SW480 (cell line): ENCODE data around the gene TRABD2B.

Source experiments
- DNase-seq: peaks from one replicate; pipeline ENCODE4 v3.0.0-alpha.2; 2016; ENCODE audit warnings: low spot score

TRABD2B gene

DNA sequence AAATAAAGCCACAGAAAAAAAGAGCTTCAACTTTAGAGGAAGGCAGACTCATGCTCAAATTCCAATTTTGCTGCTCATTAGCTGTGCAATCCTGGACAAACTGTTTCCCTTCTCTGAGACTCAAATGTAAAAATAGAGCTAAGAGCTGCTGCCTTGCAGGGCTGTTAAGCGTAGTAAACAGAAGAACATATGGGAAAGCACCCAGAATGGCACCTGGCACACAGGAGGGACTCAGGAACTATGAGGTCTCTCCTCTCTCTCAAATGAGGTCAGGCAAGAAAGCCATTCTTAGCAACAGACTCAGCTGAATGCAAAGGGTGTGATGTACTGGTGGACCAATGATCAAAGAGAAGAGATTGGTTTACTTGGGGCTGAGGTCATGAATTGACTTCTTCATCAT lies 61.3 kb downstream of the TRABD2B start:
- no peak for DNase-seq

DNA sequence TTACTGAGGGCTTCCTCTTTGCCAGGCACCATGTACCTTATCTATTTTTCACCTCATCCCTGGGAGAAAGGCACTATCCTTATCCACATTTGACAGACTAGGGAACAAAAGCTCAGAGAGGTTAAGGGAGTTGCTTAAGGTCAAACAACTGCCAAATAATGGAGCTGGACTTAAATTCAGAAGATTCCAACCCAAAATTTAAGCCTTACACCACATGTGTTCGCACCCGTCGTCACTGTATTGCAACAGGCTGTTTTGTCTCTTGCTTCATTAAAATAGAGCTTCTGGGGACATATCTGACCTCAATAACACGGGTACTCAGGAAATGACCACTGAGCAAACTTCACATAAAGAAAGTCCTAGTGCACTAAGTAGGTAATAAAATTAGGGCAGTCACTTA lies 62.0 kb downstream of the TRABD2B start:
- no peak for DNase-seq

DNA sequence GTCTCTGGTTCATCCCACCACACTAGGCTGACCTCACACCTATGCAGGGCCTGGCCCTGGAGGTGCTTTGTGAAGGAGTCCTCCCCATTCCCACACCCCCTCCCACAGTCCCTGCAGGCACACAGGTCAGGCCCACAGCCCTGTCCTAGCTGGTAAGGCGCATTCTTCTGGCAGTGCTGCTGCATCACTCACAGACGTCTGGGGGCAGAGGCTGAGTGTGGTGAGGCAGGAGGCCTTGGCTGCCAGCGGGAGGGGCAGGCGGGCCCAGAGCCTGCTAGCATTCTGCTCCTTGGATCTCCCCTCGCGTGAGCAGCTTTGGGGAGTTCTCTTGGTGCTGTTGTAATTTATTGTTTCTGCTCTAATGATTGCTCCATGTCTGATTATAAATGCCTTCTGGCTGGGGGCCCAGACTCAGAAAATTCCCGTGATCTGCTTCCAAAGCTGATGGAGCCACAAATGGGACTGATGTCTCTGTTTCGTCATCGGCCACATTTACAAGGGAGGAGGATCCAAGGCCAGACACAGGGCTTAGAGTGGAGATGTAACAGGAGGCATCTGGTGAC lies 62.9 kb downstream of the TRABD2B start:
- DNase-seq = no peak

DNA sequence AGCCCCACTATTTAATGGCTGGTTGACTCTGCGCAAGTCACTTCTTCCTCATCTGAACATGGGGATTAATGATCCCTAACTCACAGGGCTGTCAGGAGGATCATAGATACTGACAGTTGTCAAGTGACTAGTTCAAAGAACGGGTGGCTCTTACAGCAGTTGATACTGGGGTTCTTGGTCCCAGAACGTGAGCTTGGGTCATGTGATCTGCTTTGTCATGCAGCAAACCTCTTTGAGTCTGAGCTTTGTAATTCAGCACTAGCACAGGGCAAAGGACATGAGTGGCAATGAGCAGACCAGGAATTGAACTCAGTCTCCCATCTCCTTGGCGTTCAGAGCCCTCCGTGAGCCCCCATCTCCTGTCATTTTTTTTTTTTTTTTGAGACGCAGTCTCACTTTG lies 64.4 kb downstream of the TRABD2B start:
- no peak for DNase-seq

GRCh38 chr1:47931395-47931794 lies 65.8 kb downstream of the TRABD2B start:
- peak; percentile 72 for DNase-seq

DNA sequence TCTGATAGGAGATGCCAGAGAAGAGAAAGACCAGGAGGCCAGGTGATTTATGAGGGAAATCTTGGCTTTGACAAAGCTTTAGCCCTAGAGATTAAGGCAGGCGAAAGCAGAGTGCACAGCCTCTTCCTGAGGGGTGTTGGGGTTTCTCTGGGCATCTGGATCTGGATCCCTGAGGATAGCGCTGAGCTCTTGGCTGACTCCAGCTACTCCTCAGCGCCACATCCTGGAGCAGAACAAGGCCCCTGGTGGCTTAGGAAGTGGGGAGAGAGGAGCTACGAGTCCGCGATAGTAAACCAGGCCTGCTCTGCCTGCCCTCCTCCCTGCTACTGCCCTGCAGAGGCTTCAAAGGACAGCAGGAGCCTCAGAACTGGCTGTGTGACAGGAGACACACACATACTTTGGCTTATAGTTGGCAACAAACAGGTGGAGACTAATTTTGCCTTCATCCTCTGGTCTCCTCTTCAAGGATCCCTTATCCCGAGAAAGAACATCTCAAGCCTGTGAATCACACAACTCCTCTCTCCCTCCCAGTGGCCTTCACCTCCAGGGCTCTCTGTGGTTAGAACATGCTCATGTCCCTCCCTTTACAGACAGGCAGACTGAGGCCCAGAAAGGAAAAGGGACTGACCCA lies 66.9 kb downstream of the TRABD2B start:
- DNase-seq = no peak

DNA sequence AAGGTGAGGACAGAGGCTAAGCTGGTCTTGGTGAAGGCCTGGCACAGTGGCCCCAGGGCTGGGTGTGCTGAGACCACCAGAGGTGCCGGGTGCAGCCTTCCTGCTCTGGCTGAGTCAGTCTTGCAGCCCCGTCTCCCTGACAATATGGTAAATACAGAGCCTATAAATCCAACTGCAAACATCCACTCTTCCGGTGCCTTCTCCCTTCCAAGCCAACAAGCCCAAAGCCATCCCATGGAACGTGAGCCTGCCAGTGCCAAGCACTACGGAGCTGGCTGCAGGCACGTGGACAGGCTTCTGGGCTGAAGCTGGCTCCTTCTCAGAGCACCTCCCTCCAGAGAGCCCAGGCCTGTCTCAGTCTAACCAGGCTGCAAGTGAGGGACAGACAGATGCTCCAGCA lies 70.0 kb downstream of the TRABD2B start:
- no peak for DNase-seq

- DNase-seq = no peak
Measured at GRCh38 chr1:47926461-47926999, 70.7 kb downstream of the TRABD2B start.

GRCh38 chr1:47924270-47925048 lies 72.7 kb downstream of the TRABD2B start:
- DNase-seq = no peak

- DNase-seq = no peak
Measured at GRCh38 chr1:47921935-47922415, 75.2 kb downstream of the TRABD2B start.

GRCh38 chr1:47919113-47919833 lies 77.9 kb downstream of the TRABD2B start:
- DNase-seq = no peak

GRCh38 chr1:47918257-47918867 lies 78.8 kb downstream of the TRABD2B start:
- DNase-seq = no peak

DNA sequence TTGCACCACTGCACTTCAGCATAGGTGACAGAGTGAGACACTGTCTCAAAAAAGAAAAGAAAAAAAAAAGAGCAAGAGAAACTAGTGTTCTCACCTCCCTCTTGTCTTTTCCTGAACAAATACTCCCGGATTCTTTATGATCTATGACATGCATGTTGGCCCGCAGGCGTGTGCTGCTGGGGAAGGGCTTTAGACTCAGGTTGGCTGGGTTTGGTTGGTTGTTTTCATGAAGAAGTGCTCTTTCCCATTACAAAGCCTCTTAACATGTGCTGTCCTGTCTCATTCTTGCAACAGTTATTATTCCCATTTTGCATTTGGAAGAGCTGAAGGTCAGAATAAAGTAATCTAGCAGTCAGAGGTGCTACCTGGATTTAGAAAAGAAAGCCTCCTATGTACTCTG lies 79.5 kb downstream of the TRABD2B start:
- DNase-seq = no peak

- no peak for DNase-seq
Measured at GRCh38 chr1:47915677-47916353, 81.4 kb downstream of the TRABD2B start.

DNA sequence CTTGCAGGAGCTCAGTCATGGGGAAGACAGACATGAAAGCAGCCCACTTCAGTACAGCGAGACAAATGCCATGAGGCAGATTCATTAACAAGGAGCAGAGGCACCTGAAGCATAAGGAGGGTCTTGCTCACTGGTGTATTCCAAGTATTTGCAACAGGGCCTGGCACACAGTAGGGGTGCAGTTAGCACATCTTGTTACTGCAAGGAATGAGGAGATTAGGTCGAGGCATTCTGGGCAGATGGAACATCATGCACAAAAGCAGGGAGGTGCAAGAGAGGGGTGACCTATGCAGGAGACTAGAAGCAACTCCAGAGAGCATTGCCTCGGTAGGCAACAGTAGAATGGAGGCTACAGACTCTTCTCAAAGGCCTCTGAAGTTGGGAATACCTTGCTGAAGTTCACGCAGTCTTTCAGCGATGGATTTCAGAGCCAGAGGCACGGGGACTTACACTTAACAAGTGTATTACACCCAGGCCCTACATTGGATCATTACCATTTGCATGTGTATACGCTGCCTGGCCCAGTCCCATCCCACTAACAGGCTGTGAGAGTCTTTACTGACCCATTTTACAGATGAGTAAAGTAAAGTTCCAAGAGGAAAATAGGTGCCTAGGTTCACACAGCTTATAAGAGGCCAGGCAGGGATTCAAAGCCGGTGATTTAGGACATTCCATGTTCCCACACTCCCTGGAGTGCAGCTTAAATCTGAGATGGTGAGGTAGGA lies 82.1 kb downstream of the TRABD2B start:
- no peak for DNase-seq

DNA sequence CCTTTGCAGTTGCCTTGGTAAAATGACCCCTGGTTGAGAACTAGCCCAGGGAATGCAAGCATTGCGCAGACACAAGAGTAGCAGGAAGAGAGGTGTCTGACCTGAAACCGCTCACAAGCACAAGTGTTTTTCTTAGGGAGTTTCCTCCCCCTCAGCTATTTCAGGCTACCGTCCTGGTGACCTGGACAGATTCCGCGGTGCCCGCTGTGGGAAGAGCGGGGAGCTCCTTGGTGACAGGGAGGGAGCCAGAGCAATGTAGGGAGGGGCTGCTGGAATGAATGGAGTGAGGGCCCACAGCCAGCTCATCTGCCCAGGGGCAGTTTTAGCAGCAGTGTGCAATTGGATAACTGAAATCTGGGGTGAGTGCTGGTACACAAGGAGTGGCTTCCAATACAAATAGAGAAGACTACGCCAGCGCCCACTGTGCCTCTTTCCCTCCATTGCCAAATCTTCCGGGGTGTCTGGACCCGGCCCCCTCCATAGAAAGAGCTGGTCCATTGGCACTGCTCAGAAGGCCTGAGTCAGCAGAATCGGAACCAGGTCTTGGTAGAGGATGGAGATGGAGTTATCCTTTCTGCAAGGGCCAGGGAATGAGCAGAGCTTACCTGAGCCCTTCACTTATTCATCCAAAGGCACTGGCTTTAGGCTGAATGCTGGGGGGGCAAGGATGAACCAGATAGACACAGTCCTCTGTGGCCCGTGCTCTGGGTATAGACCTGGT lies 82.8 kb downstream of the TRABD2B start:
- DNase-seq = no peak

GRCh38 chr1:47913225-47913823 lies 83.9 kb downstream of the TRABD2B start:
- DNase-seq = peak; percentile 51

GRCh38 chr1:47912756-47913155 lies 84.4 kb downstream of the TRABD2B start:
- DNase-seq = no peak

DNA sequence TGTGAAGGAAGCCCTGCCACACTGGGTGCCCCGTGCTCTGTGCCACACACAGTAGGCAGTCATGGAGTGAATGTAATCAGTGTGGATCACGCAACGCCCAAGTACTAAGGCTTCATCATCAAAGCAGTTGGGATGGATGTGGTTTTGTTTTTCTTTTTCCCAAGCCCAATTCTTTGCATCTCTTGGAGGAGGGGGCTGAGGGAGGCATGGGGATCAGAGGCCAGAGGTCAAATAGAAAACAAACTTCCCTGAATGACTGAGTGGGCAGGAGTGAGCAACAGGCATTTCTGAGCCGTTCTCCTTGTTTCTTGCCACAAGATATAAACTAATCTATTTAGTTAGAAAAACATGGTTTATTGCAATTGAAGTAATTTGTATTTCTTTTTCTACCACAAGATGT lies 85.3 kb downstream of the TRABD2B start:
- DNase-seq = no peak

GRCh38 chr1:47911424-47911823 lies 85.8 kb downstream of the TRABD2B start:
- DNase-seq = no peak
